Right forelimb (tissue), 1 donor: ENCODE results near the gene PRMT1.

ENCODE experiments used
- DNase-seq: peaks from one replicate; pipeline ENCODE4 v3.0.0-alpha.2; 2018

PRMT1 gene

DNA sequence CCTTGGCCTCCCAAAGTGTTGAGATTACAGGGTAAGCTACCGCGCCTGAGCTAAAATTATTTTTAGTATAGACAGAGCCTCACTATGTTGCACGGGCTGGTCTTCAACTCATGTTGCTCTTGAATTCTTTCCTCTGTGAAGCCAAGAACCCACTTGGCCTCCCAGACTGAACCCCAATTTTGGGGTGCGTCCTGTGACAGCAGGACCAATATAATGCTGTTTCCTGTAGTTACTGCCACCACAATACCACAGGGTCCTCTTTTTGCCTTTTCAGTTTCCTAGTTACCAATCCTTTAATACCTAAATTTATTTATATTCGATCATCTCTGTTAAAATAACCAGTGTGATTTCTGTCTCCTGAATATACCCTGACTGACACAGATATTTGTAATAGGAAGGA lies 53.1 kb downstream of the PRMT1 start:
- no peak for DNase-seq
